ENCODE data around the gene MCTP2.
A peak's percentile ranks its signal among the peaks of the same experiment; 100 is the strongest.

The MCTP2 gene

DNA sequence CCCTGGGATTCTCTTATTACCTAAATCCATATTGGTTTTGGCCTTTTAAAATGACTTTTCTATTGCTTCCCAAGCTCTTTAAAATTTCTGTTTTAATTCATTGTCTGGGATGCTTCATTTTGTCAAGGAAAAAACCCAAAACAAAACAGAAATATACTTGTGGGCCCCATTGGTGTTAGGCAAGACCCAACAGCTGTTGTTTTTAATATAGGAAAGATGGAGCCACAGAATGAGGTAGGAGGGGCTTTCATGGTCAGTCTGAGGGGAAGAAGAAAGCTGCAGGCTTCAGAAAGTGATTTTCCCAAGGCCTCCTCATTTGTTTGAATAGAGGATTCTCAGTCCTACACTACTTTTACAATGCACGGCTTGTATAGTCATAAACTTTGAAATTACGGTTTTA is 180.5 kb downstream of the MCTP2 start:
- no peak for DNase-seq (ENCODE audit: low read depth)
- TF ChIP-seq, protein P1, sequence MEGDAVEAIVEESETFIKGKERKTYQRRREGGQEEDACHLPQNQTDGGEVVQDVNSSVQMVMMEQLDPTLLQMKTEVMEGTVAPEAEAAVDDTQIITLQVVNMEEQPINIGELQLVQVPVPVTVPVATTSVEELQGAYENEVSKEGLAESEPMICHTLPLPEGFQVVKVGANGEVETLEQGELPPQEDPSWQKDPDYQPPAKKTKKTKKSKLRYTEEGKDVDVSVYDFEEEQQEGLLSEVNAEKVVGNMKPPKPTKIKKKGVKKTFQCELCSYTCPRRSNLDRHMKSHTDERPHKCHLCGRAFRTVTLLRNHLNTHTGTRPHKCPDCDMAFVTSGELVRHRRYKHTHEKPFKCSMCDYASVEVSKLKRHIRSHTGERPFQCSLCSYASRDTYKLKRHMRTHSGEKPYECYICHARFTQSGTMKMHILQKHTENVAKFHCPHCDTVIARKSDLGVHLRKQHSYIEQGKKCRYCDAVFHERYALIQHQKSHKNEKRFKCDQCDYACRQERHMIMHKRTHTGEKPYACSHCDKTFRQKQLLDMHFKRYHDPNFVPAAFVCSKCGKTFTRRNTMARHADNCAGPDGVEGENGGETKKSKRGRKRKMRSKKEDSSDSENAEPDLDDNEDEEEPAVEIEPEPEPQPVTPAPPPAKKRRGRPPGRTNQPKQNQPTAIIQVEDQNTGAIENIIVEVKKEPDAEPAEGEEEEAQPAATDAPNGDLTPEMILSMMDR (IDR thresholded peaks at IDR 0.05; ENCODE audit: control insufficient read depth, insufficient read depth, low read depth, low read length, missing control alignments), result no peak
- no peak overlapping the region for H3K4me3 ChIP-seq (ENCODE audit: control insufficient read depth, low read depth, low read length)

DNA sequence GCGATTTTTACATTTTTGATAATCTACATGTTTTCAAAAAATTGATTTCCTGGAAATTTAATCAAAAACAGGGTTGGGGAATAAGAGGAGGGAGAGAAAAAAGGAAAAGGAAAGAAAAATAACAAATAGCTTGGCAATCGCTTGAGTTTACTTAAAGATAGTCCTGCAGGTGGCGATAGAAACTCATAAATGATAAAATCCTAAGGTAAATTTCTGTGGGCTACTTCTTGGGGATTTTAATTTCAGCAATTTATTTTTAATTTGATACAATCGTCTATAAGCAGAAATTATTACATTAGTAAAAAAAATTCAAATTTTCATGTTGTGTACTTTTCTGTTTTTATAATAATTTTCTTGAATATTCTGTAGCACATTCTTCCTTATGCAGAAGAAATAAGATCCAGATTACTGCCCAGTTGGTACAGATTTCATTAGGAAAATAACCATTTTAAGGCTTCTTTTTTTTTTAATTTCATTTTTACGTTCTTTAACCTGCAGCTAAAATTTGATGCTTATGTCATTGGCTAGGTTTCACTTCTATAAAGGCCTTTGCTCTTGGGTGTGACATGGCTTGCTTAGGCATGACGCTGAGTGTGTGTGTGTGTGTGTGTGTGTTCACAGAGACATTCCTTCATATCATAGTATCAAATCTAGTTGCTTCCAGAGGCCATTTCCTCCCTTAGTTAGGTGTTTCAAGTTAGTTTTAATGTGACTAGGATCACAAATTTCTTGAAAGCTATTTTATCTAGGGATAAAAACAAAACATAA is 181.8 kb downstream of the MCTP2 start:
- no peak overlapping the region for H3K4me3 ChIP-seq (ENCODE audit: control insufficient read depth, low read depth, low read length)
- no peak for DNase-seq (ENCODE audit: low read depth)
- TF ChIP-seq, protein P1 (IDR thresholded peaks at IDR 0.05; ENCODE audit: control insufficient read depth, insufficient read depth, low read depth, low read length, missing control alignments), result peak; percentile 30

DNA sequence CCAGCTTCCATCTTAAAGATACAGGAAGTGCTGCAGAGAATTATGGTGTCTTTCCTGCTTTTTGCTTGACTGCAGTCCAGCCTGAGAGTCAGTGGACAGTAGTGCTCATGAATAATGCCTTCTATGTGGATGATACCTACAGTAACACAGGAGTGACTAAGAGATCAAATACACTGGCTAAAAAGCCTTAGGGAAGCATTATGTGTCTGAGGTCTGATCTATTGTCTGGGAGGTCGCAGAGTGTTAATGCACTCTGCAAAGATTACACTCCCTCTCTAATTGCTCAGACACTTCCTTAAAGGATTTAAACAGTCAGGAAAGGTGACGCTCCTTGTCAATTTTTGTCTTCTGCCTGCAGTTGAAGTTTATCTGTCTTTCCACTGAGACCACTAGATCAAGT is 183.6 kb downstream of the MCTP2 start:
- no peak for DNase-seq (ENCODE audit: low read depth)
- TF ChIP-seq, protein P1 (IDR thresholded peaks at IDR 0.05; ENCODE audit: control insufficient read depth, insufficient read depth, low read depth, low read length, missing control alignments), result no peak
- H3K4me3 ChIP-seq (ENCODE audit: control insufficient read depth, low read depth, low read length), result no peak overlapping the region

DNA sequence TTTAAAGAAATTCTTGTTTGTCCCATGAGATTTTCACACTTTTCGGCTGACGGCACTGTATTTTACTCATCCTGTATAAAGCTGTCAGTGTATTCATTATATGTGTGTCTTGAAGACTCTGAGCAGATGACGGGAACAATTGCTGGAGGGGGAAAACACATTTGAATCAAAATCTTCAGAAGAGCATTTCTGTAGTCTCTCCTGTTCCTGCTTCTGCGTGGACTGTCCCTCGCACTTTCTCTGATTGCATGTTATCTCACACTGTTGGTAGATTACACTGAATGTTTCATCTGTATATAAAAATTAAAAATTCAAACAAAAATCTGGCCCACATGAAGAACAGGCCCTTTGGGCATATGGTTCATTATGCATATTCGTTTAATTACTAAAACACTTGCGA is 184.9 kb downstream of the MCTP2 start:
- TF ChIP-seq, protein P1 (IDR thresholded peaks at IDR 0.05; ENCODE audit: control insufficient read depth, insufficient read depth, low read depth, low read length, missing control alignments), result no peak
- H3K4me3 ChIP-seq (ENCODE audit: control insufficient read depth, low read depth, low read length), result no peak overlapping the region
- DNase-seq (ENCODE audit: low read depth), result no peak

DNA sequence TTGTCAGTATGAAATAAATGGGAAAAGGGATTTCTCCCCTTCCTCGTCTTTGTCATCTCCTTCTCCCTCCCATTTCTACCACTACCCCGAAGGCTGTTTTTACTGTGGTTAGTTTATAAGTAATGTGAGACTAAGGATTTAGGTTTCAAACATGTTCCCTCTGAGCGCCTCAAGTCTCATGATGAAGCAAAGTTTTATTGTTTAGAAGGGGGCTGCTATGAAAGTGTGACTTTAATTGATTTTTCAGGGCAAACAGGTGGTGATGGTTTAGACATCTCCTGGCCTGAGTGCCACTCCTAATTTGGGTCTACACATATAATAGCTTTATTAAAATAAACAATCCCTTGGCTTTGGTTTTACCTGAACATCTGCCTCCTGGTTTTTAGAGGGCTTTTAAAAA is 185.5 kb downstream of the MCTP2 start:
- DNase-seq (ENCODE audit: low read depth), result no peak
- H3K4me3 ChIP-seq (ENCODE audit: control insufficient read depth, low read depth, low read length), result no peak overlapping the region
- TF ChIP-seq, protein P1 (IDR thresholded peaks at IDR 0.05; ENCODE audit: control insufficient read depth, insufficient read depth, low read depth, low read length, missing control alignments), result no peak

DNA sequence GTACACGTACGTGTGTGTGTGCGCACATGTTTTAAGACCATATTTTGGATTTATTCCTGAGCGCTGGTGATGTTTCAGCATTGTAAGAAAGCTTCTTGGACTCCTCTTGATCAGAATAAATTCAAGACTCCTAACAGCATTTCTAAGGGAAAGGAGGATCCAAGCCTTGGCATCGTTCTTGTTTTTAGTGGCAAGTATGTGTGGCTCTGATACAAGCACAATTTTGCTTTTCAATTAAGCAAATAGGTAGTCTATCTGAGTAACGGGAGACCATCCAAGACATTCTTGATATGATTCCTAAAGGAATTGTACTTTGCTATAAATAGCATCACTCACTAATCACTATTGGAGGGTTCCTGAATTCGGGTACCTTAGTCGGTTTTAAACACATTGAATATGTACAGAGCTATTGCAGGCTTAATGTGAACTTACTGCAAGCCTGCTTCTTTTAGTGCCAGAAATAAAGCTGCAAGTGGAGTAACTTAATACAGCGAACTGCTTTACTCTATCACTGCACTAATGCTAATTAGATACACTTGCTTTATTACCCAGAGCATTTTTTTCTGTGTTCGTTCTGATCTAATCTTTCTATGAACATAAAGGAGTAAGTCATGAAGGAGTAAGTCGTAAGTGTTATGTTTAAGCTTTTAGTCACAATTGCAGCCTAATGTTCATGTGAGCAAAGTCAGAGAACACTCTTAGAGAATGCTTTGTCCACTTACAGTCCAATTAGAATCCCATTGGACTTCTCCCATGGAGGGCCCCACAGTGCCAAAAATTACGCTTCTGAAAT is 186.3 kb downstream of the MCTP2 start:
- DNase-seq (ENCODE audit: low read depth), result no peak
- TF ChIP-seq, protein P1 (IDR thresholded peaks at IDR 0.05; ENCODE audit: control insufficient read depth, insufficient read depth, low read depth, low read length, missing control alignments), result no peak
- H3K4me3 ChIP-seq (ENCODE audit: control insufficient read depth, low read depth, low read length), result no peak overlapping the region

All from AG09309 (cell line).